Esophagus muscularis mucosa (tissue), 4 donors: ENCODE data around the gene RNF213.

Experiments
- CTCF ChIP-seq, 3 experiments: fragments of 200-600 bp in 2 of 3; fragments of 450-650 bp in 1 of 3; sonication (generic) in 2 of 3; IDR thresholded peaks; one replicate each; pipeline ENCODE4 v1.5.1; 2017 to 2019; ENCODE audit warnings: antibody characterized with exemption in 3 of 3, mild to moderate bottlenecking in 2 of 3, moderate library complexity in 1 of 3
- EP300 ChIP-seq: sonication (generic); formaldehyde crosslinking; IDR thresholded peaks from one replicate; pipeline ENCODE4 v1.6.1; 2017; ENCODE audit warnings: antibody characterized with exemption
- POLR2A ChIP-seq: fragments of 450-650 bp; IDR thresholded peaks from one replicate; pipeline ENCODE4 v1.6.1; 2017; ENCODE audit warnings: antibody characterized with exemption, moderate library complexity, mild to moderate bottlenecking, low read depth

- TF ChIP-seq CTCF (IDR thresholded peaks at IDR 0.05) (no peak), POLR2A (no peak), EP300 (no peak)
Measured at GRCh38 chr17:80381416-80381923, 120.8 kb downstream of the RNF213 start.
